Liver (tissue), 9 donors: ENCODE data around the gene FGD1. TPM values are rescaled to one million over a fixed set of nuclear protein-coding genes. Genes with fewer than 3 reads are reported as not detected.

Experiments used
- DNase-seq: peaks from one replicate; pipeline ENCODE4 v3.0.0-alpha.2; 2017; ENCODE audit warnings: low spot score
- H3K27ac ChIP-seq, 2 donors: one replicate each; pipeline ENCODE4 v1.7.0; 2013; ENCODE audit warnings: inconsistent platforms in 2 of 2, low read length in 2 of 2, control low read depth in 1 of 2, low read depth in 1 of 2, mild to moderate bottlenecking in 1 of 2
- H3K27me3 ChIP-seq, 4 donors: one replicate each; pipeline versions ENCODE4 v1.6.1 to v1.7.0; 2013; ENCODE audit warnings: low read length in 3 of 4, inconsistent platforms in 1 of 4, mild to moderate bottlenecking in 1 of 4, moderate library complexity in 1 of 4; ENCODE audit not compliant: control insufficient read depth in 4 of 4, insufficient read depth in 4 of 4
- H3K36me3 ChIP-seq, 4 donors: one replicate each; pipeline versions ENCODE4 v1.6.1 to v1.7.0; 2013; ENCODE audit warnings: low read length in 3 of 4, mild to moderate bottlenecking in 3 of 4, low read depth in 1 of 4, moderate library complexity in 1 of 4; ENCODE audit not compliant: control insufficient read depth in 4 of 4, insufficient read depth in 3 of 4
- H3K4me1 ChIP-seq, 4 donors: one replicate each; pipeline versions ENCODE4 v1.6.1 to v1.7.0; 2013; ENCODE audit warnings: low read length in 3 of 4, mild to moderate bottlenecking in 3 of 4, moderate library complexity in 1 of 4; ENCODE audit not compliant: control insufficient read depth in 4 of 4, insufficient read depth in 4 of 4
- H3K4me3 ChIP-seq, 3 donors: one replicate each; pipeline versions ENCODE4 v1.6.1 to v1.7.0; 2013; ENCODE audit warnings: low read length in 3 of 3, control low read depth in 1 of 3, low read depth in 1 of 3, mild to moderate bottlenecking in 1 of 3
- H3K9ac ChIP-seq, 2 donors: one replicate each; pipeline ENCODE4 v1.7.0; 2013; ENCODE audit warnings: low read length in 2 of 2, mild to moderate bottlenecking in 2 of 2, moderate library complexity in 2 of 2, control low read depth in 1 of 2, low read depth in 1 of 2
- H3K9me3 ChIP-seq, 4 donors: one replicate each; pipeline versions ENCODE4 v1.6.1 to v1.7.0; 2013; ENCODE audit warnings: low read length in 3 of 4; ENCODE audit not compliant: control insufficient read depth in 4 of 4
- EGR1 ChIP-seq, 2 donors: IDR thresholded peaks; 2 replicates each; pipeline ENCODE4 v1.6.1; 2016 to 2018; ENCODE audit warnings: antibody characterized with exemption in 2 of 2, low read depth in 2 of 2
- FOXA1 ChIP-seq: IDR thresholded peaks from 2 replicates; pipeline ENCODE4 v1.6.1; 2016; ENCODE audit warnings: antibody characterized with exemption
- FOXA2 ChIP-seq: IDR thresholded peaks from 2 replicates; pipeline ENCODE4 v1.6.1; 2016; ENCODE audit warnings: antibody characterized with exemption
- GABPA ChIP-seq, 2 donors: IDR thresholded peaks in 1 of 2; conservative IDR thresholded peaks in 1 of 2; 2 replicates each; pipeline ENCODE4 v1.6.1; 2016; ENCODE audit warnings: antibody characterized with exemption in 2 of 2, mild to moderate bottlenecking in 1 of 2, moderate library complexity in 1 of 2
- HNF4A ChIP-seq, 2 donors: conservative IDR thresholded peaks; 2 replicates each; pipeline ENCODE4 v1.6.1; 2016; ENCODE audit warnings: antibody characterized with exemption in 2 of 2, mild to moderate bottlenecking in 2 of 2
- HNF4G ChIP-seq: IDR thresholded peaks from 2 replicates; pipeline ENCODE4 v1.6.1; 2016; ENCODE audit warnings: antibody characterized with exemption
- JUND ChIP-seq, 2 donors: IDR thresholded peaks; 2 replicates each; pipeline ENCODE4 v1.6.1; 2016; ENCODE audit warnings: antibody characterized with exemption in 2 of 2
- NR2F2 ChIP-seq: IDR thresholded peaks from 2 replicates; pipeline ENCODE4 v1.6.1; 2016; ENCODE audit warnings: antibody characterized with exemption
- RAD21 ChIP-seq, 2 donors: IDR thresholded peaks; 2 replicates each; pipeline ENCODE4 v1.6.1; 2016; ENCODE audit warnings: antibody characterized with exemption in 2 of 2, mild to moderate bottlenecking in 2 of 2
- SP1 ChIP-seq: IDR thresholded peaks from 2 replicates; pipeline ENCODE4 v1.6.1; 2018; ENCODE audit warnings: antibody characterized with exemption, mild to moderate bottlenecking
- TAF1 ChIP-seq: conservative IDR thresholded peaks from 2 replicates; pipeline ENCODE4 v1.6.1; 2016; ENCODE audit warnings: antibody characterized with exemption, mild to moderate bottlenecking
- WGBS: extraction: QIAGEN DNeasy Blood & Tissue Kit; methylation state at CpG from one replicate; pipeline ENCODE4 v1.1.7; 2013; 5-methylcytosine and 5-hydroxymethylcytosine counted together
- polyA plus RNA-seq, 2 donors: library from polyadenylated mRNA; stranded (reverse) in 1 of 2; unstranded in 1 of 2; fragments of 200-250 nt in 1 of 2; fragments of >200 nt in 1 of 2; fragmentation: Nextera tagmentation in 1 of 2; extraction: Ambion mirVana in 1 of 2; gene quantifications; one replicate each; pipeline versions ENCODE4 v1.2.1 to v1.2.3, GENCODE V29; 2013 to 2015
- total RNA-seq, 2 donors: library from RNA; depleted of rRNA; stranded (reverse); fragments of >200 nt; gene quantifications; one replicate each; pipeline ENCODE4 v1.2.3, GENCODE V29; 2014
- TF ChIP-seq, protein P1 (sequence below): fragments of 150-350 bp; IDR thresholded peaks from 2 replicates; pipeline ENCODE4 v1.5.1; 2017; ENCODE audit warnings: improper control_type of control experiment, low read depth, low read length; ENCODE audit not compliant: missing input control
- TF ChIP-seq, protein P2 (sequence below): IDR thresholded peaks from 2 replicates; pipeline ENCODE4 v1.6.1; 2016; ENCODE audit warnings: antibody characterized with exemption
- TF ChIP-seq, protein P3 (sequence below): IDR thresholded peaks from 2 replicates; pipeline ENCODE4 v1.6.1; 2016; ENCODE audit warnings: antibody characterized with exemption
- TF ChIP-seq, protein P4 (sequence below): IDR thresholded peaks from 2 replicates; pipeline ENCODE4 v1.6.1; 2016; ENCODE audit warnings: antibody characterized with exemption
- TF ChIP-seq, protein P5 (sequence below): IDR thresholded peaks from 2 replicates; pipeline ENCODE4 v1.6.1; 2016; ENCODE audit warnings: antibody characterized with exemption, mild to moderate bottlenecking
- donor health status: healthy.
- donor health status: healthy.
- donor health status: healthy.
- donor health status: healthy.
- donor health status: healthy.

The FGD1 gene
- total and polyA plus RNA-seq, 4 donors, result 0.32 to 0.89 (median 0.58) TPM

DNA sequence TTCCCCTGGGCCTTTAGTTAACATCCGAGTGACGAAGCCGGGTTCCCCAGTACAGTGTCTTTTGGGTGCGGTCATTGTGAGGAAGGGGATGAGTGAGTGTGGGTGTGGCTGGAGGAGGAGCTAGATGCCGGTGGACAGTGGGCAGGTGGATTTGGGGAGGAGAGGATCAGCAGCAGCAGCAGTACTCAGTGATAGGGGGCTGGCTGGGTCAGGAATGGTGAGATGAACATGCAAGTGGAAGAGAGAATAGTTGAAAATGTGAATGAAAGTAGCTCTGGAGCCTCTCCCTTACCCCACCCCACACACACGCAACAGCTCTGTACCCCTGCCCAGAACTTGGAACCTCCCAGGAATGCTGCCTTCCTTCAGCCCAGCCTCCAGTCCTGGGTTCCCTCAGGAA, 51.3 kb downstream of the FGD1 start:
- DNase-seq, result no peak
- WGBS, result 90% methylated on average over 6 of the region's 6 CpGs
- Histone ChIP-seq H3K27me3 (no peaks in the 10 kb centered on the region), H3K27ac (no peak overlapping the region), H3K9ac (no peak overlapping the region), H3K9me3 (no peaks in the 10 kb centered on the region), H3K36me3 (peaks cover 2 to 10% (median 3%) of the 10 kb centered on the region in 4 donors), H3K4me3 (no peak overlapping the region), H3K4me1 (peaks cover 1 to 23% (median 14%) of the 10 kb centered on the region in 4 donors)
- no peak for TF ChIP-seq HNF4A (conservative IDR thresholded peaks at IDR 0.05)
- TF ChIP-seq, protein P1, sequence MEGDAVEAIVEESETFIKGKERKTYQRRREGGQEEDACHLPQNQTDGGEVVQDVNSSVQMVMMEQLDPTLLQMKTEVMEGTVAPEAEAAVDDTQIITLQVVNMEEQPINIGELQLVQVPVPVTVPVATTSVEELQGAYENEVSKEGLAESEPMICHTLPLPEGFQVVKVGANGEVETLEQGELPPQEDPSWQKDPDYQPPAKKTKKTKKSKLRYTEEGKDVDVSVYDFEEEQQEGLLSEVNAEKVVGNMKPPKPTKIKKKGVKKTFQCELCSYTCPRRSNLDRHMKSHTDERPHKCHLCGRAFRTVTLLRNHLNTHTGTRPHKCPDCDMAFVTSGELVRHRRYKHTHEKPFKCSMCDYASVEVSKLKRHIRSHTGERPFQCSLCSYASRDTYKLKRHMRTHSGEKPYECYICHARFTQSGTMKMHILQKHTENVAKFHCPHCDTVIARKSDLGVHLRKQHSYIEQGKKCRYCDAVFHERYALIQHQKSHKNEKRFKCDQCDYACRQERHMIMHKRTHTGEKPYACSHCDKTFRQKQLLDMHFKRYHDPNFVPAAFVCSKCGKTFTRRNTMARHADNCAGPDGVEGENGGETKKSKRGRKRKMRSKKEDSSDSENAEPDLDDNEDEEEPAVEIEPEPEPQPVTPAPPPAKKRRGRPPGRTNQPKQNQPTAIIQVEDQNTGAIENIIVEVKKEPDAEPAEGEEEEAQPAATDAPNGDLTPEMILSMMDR, result no peak
- no peak for TF ChIP-seq EGR1 (IDR thresholded peaks at IDR 0.05; ENCODE audit: low read depth in 2 of 2)
- TF ChIP-seq, protein P2, sequence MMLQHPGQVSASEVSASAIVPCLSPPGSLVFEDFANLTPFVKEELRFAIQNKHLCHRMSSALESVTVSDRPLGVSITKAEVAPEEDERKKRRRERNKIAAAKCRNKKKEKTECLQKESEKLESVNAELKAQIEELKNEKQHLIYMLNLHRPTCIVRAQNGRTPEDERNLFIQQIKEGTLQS, result no peak
- no peak for TF ChIP-seq NR2F2
- TF ChIP-seq, protein P3, sequence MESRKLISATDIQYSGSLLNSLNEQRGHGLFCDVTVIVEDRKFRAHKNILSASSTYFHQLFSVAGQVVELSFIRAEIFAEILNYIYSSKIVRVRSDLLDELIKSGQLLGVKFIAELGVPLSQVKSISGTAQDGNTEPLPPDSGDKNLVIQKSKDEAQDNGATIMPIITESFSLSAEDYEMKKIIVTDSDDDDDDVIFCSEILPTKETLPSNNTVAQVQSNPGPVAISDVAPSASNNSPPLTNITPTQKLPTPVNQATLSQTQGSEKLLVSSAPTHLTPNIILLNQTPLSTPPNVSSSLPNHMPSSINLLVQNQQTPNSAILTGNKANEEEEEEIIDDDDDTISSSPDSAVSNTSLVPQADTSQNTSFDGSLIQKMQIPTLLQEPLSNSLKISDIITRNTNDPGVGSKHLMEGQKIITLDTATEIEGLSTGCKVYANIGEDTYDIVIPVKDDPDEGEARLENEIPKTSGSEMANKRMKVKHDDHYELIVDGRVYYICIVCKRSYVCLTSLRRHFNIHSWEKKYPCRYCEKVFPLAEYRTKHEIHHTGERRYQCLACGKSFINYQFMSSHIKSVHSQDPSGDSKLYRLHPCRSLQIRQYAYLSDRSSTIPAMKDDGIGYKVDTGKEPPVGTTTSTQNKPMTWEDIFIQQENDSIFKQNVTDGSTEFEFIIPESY, result no peak
- TF ChIP-seq HNF4G, result no peak
- no peak for TF ChIP-seq JUND (IDR thresholded peaks at IDR 0.05)
- TF ChIP-seq GABPA (IDR thresholded peaks at IDR 0.05 in 1 of 2, conservative IDR thresholded peaks at IDR 0.05 in 1 of 2), result no peak
- TF ChIP-seq, protein P4, sequence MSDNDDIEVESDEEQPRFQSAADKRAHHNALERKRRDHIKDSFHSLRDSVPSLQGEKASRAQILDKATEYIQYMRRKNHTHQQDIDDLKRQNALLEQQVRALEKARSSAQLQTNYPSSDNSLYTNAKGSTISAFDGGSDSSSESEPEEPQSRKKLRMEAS, result no peak
- no peak for TF ChIP-seq SP1
- TF ChIP-seq FOXA1, result no peak

DNA sequence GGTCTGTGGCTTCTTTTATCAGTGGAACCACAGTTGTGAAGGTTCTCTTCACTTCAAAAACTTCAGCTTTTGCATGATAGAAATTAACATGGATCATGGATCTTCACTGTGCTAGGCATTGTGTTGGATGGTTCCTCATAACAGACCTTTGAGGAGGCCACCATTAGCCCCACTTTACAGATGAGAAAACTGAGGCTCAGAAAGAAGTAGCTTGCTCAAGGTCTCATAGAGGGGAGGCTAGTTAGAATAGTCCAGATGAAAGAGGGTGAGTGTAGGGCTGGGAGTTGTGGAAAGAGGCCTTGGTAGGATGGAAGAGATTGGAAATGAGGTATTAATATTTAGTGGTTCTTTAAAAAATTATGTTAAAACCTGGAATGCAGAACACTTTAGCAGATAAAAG, 53.2 kb downstream of the FGD1 start:
- TF ChIP-seq SP1, result no peak
- H3K27me3 ChIP-seq, result no peaks in the 10 kb centered on the region
- H3K36me3 ChIP-seq, result peaks cover 2 to 10% (median 3%) of the 10 kb centered on the region in 4 donors
- no peaks in the 10 kb centered on the region for H3K9me3 ChIP-seq
- no peak overlapping the region for H3K9ac ChIP-seq
- no peak for DNase-seq
- H3K4me3 ChIP-seq, result no peak overlapping the region
- H3K4me1 ChIP-seq, result peaks cover 1 to 24% (median 14%) of the 10 kb centered on the region in 4 donors
- H3K27ac ChIP-seq, result no peak overlapping the region

DNA sequence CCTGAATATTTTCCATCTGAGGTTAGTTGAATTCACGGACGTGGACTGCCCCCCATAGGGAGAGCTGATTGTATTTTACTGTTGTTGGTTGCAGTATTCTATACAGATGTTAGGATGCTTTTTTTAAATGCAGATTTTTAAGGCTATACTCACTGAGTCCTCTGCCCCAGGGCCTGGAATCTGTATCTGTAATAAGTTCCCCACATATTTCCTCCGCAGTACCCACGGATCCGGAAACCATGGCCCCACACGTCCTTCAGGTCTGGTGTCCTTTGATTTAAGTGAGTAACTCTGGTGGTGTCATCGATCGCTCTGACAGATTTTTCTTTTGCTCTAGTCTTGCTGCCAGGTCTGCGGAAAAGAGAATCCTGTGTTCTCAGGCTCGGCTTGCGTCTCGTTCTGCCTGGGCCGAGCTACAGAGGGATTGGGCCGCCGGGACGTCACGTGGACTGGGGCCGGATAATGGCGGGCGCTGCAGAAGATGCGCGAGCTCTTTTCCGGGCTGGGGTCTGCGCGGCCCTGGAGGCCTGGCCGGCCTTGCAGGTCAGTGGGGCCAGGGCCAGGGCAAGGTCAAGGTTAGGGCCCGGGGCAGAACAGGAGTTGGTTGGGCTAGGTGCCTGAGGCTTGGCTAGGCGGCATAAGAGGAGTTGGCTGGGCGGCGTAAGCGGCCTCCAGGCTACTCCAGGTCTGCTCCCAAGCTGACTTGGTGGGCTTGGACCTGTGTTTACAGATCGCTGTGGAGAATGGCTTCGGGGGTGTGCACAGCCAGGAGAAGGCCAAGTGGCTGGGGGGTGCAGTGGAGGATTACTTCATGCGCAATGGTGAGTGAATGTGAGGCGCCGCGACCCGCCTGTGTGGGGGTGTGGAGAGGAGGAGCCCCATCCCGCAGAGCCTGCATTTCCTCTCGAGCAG, 55.8 kb downstream of the FGD1 start, which contains the start of gene TSR2:
Gene TSR2, plus strand, starts transcription at position 445 of the 912 bp plus-strand sequence. Its CDS starts 18 bp downstream, at position 463.
- DNase-seq, result peak; percentile 72
- Histone ChIP-seq H3K4me1 (peaks cover 1 to 24% (median 14%) of the 10 kb centered on the region in 4 donors), H3K9me3 (no peaks in the 10 kb centered on the region), H3K9ac (peak within 1 kb of the TSS; percentile 43 to 69), H3K27ac (peak within 1 kb of the TSS in 1 of 2 donors; percentile 54), H3K27me3 (no peaks in the 10 kb centered on the region), H3K4me3 (peak within 1 kb of the TSS; percentile 86 to 94 (median 89)), H3K36me3 (peaks cover 0 to 10% (median 2%) of the 10 kb centered on the region in 4 donors)
- under 1% methylated on average over 40 of the region's 40 CpGs for WGBS
- TF ChIP-seq, protein P5, sequence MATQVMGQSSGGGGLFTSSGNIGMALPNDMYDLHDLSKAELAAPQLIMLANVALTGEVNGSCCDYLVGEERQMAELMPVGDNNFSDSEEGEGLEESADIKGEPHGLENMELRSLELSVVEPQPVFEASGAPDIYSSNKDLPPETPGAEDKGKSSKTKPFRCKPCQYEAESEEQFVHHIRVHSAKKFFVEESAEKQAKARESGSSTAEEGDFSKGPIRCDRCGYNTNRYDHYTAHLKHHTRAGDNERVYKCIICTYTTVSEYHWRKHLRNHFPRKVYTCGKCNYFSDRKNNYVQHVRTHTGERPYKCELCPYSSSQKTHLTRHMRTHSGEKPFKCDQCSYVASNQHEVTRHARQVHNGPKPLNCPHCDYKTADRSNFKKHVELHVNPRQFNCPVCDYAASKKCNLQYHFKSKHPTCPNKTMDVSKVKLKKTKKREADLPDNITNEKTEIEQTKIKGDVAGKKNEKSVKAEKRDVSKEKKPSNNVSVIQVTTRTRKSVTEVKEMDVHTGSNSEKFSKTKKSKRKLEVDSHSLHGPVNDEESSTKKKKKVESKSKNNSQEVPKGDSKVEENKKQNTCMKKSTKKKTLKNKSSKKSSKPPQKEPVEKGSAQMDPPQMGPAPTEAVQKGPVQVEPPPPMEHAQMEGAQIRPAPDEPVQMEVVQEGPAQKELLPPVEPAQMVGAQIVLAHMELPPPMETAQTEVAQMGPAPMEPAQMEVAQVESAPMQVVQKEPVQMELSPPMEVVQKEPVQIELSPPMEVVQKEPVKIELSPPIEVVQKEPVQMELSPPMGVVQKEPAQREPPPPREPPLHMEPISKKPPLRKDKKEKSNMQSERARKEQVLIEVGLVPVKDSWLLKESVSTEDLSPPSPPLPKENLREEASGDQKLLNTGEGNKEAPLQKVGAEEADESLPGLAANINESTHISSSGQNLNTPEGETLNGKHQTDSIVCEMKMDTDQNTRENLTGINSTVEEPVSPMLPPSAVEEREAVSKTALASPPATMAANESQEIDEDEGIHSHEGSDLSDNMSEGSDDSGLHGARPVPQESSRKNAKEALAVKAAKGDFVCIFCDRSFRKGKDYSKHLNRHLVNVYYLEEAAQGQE, result no peak
- TF ChIP-seq RAD21 (IDR thresholded peaks at IDR 0.05) (peak; percentile 68 to 75), FOXA2 (no peak), TAF1 (peak; percentile 25), HNF4A (conservative IDR thresholded peaks at IDR 0.05) (no peak), FOXA1 (no peak)
- TF ChIP-seq, protein P4, result peak; percentile 60
- TF ChIP-seq, protein P3, result peak; percentile 24
